Tibial nerve (tissue), 4 donors: ENCODE measurements around the gene PATL2. TPM values are rescaled to one million over a fixed set of nuclear protein-coding genes. Genes with fewer than 3 reads are reported as not detected.
"Not testable (repeated sequence)": the region's sequence is repeated elsewhere in the genome, so short reads cannot be mapped to it uniquely, and the experiment has no call there.

Experiments used
- DNase-seq, 2 donors: peaks; one replicate each; pipeline ENCODE4 v3.0.0-alpha.2; 2019; ENCODE audit warnings: low spot score in 2 of 2
- H3K27ac ChIP-seq, 4 donors: fragments of 200-600 bp; sonication (generic) in 3 of 4; one replicate each; pipeline ENCODE4 v1.5.1; 2017 to 2019; ENCODE audit warnings: mild to moderate bottlenecking in 1 of 4
- H3K27me3 ChIP-seq, 2 donors: fragments of 200-600 bp; sonication (generic) in 1 of 2; one replicate each; pipeline versions ENCODE4 v1.5.1 to v1.6.0; 2017 to 2019
- H3K36me3 ChIP-seq, 3 donors: fragments of 200-600 bp; sonication (generic); one replicate each; pipeline ENCODE4 v1.5.1; 2018 to 2019
- H3K4me1 ChIP-seq, 4 donors: fragments of 200-600 bp; sonication (generic) in 3 of 4; one replicate each; pipeline ENCODE4 v1.5.1; 2017 to 2019
- H3K4me3 ChIP-seq, 4 donors: fragments of 200-600 bp; sonication (generic) in 3 of 4; one replicate each; pipeline ENCODE4 v1.5.1; 2017 to 2019; ENCODE audit warnings: mild to moderate bottlenecking in 1 of 4, moderate library complexity in 1 of 4
- H3K9me3 ChIP-seq, 4 donors: fragments of 200-600 bp; sonication (generic) in 3 of 4; one replicate each; pipeline ENCODE4 v1.5.1; 2017 to 2019
- EP300 ChIP-seq, 2 donors: sonication (generic); formaldehyde crosslinking; IDR thresholded peaks; one replicate each; pipeline ENCODE4 v1.6.1; 2017; ENCODE audit warnings: antibody characterized with exemption in 2 of 2, mild to moderate bottlenecking in 1 of 2
- POLR2A ChIP-seq, 2 donors: fragments of 450-650 bp; IDR thresholded peaks; one replicate each; pipeline ENCODE4 v1.6.1; 2017; ENCODE audit warnings: antibody characterized with exemption in 2 of 2, mild to moderate bottlenecking in 2 of 2, moderate library complexity in 2 of 2
- WGBS, 2 donors: methylation state at CpG; one replicate each; pipeline ENCODE4 v1.1.5; 2018; 5-methylcytosine and 5-hydroxymethylcytosine counted together
- total RNA-seq, 4 donors: library from RNA; depleted of rRNA; stranded (reverse); fragments of >200 nt; gene quantifications; one replicate each; pipeline ENCODE4 v1.1.0, GENCODE V29; 2016
- TF ChIP-seq, protein P1 (sequence below), 5 experiments: fragments of 200-600 bp in 3 of 5; fragments of 450-650 bp in 2 of 5; sonication (generic) in 3 of 5; IDR thresholded peaks; one replicate each; pipeline ENCODE4 v1.5.1; 2016 to 2019; ENCODE audit warnings: antibody characterized with exemption in 5 of 5, mild to moderate bottlenecking in 3 of 5, moderate library complexity in 2 of 5

Gene PATL2
- total RNA-seq, 4 donors from 2014 or later, result 0.30 to 0.98 (median 0.86) TPM

DNA sequence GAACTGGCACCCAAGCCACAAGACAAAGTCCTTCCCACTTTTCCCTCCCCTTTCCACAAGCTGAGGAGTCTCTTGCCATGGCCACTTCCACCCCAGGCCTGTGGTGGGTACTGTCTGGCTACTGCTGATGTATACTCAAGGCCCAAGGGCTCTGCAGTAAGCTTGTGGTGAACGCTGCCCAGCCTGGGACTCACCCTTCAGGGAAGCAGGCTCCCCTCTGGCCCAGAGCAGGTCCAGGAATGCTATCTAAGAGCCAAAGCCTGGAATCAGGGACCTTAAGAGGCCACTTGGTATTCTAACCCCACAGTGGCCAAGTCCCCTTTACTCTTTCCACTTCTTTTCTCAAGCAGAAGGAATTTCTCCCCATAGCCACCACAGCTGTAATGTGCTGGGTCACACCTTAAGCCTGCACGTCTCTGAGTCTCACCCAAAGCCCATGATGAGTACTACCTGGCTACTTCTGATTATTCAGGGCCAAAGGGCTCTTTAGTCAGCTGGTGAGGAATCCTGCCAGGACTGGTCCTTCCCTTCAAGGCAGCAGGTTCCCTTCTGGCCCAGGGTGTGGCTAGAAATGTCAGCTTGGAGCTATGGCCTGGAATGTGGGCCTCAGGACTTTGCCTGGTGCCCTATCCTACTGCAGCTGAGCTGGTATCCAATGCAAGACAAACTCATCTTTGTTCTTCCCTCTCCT is 4.0 kb downstream of the PATL2 start:
- TF ChIP-seq POLR2A (IDR thresholded peaks at IDR 0.05), result no peak
- TF ChIP-seq, protein P1, sequence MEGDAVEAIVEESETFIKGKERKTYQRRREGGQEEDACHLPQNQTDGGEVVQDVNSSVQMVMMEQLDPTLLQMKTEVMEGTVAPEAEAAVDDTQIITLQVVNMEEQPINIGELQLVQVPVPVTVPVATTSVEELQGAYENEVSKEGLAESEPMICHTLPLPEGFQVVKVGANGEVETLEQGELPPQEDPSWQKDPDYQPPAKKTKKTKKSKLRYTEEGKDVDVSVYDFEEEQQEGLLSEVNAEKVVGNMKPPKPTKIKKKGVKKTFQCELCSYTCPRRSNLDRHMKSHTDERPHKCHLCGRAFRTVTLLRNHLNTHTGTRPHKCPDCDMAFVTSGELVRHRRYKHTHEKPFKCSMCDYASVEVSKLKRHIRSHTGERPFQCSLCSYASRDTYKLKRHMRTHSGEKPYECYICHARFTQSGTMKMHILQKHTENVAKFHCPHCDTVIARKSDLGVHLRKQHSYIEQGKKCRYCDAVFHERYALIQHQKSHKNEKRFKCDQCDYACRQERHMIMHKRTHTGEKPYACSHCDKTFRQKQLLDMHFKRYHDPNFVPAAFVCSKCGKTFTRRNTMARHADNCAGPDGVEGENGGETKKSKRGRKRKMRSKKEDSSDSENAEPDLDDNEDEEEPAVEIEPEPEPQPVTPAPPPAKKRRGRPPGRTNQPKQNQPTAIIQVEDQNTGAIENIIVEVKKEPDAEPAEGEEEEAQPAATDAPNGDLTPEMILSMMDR (IDR thresholded peaks at IDR 0.05), result no peak
- TF ChIP-seq EP300 (IDR thresholded peaks at IDR 0.05), result no peak
- Histone ChIP-seq H3K4me1 (peaks cover 0 to 12% (median 8%) of the 10 kb centered on the region in 4 donors), H3K36me3 (no peaks in the 10 kb centered on the region), H3K27me3 (no peaks in the 10 kb centered on the region), H3K9me3 (peaks cover 0 to 9% (median 0%) of the 10 kb centered on the region in 4 donors), H3K4me3 (no peak overlapping the region), H3K27ac (peak overlapping the region in 1 of 4 donors; percentile 27)
- no peak for DNase-seq
- 78 to 95% methylated on average over 2 of the region's 2 CpGs for WGBS, 2 donors

DNA sequence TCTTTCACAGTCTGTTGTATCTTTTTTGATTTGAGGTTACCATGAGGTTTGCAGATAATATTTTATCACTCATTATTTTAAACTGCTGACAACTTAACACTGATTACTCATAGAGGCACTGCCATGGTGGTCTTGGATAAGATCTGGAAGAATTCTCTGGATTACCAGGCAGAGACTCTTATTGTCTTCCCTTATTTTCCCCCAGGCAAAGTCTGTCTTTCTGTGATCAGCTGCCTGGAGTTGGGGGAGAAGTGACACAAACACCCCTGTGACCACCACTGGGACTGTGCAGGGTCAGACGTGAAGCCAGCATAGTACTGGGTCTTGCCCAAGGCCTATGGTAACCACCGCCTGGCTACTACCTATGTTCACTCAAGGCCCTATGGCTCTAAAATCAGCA is 4.7 kb downstream of the PATL2 start:
- Histone ChIP-seq H3K27ac (peak overlapping the region in 1 of 4 donors; percentile 27), H3K27me3 (no peaks in the 10 kb centered on the region), H3K9me3 (peaks cover 0 to 15% (median 0%) of the 10 kb centered on the region in 4 donors), H3K4me1 (peaks cover 0 to 12% (median 8%) of the 10 kb centered on the region in 4 donors), H3K4me3 (no peak overlapping the region), H3K36me3 (no peaks in the 10 kb centered on the region)
- no peak for DNase-seq
- WGBS, 2 donors, result 89 to 90% methylated on average over 2 of the region's 2 CpGs
- TF ChIP-seq EP300 (IDR thresholded peaks at IDR 0.05) (no peak), POLR2A (IDR thresholded peaks at IDR 0.05) (no peak)
- TF ChIP-seq, protein P1 (IDR thresholded peaks at IDR 0.05), result no peak

DNA sequence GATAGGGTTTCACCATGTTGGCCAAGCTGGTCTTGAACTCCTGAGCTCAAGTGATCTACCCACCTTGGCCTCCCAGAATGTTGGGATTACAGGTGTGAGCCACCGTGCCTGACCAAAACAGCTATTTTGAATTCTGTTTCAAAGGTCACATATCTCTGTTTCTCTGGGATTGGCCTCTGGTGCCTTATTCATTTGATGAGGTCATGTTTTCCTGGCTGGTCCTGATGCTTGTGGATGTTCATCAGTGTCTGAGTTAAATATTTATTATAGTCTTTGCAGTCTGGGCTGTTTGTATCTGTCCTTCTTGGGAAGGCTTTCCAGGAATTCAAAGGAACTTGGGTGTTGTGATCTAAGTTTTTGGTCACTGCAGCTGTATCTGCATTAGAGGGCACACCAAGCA is 5.1 kb downstream of the PATL2 start:
- H3K4me1 ChIP-seq, result peaks cover 0 to 12% (median 8%) of the 10 kb centered on the region in 4 donors
- H3K27me3 ChIP-seq, result no peaks in the 10 kb centered on the region
- WGBS, 2 donors, result 79 to 93% methylated on average over 1 of the region's 1 CpG
- no peak for DNase-seq
- TF ChIP-seq POLR2A (IDR thresholded peaks at IDR 0.05), result no peak
- H3K36me3 ChIP-seq, result no peaks in the 10 kb centered on the region
- peaks cover 0 to 19% (median 0%) of the 10 kb centered on the region in 4 donors for H3K9me3 ChIP-seq
- H3K27ac ChIP-seq, result no peak overlapping the region
- no peak overlapping the region for H3K4me3 ChIP-seq

DNA sequence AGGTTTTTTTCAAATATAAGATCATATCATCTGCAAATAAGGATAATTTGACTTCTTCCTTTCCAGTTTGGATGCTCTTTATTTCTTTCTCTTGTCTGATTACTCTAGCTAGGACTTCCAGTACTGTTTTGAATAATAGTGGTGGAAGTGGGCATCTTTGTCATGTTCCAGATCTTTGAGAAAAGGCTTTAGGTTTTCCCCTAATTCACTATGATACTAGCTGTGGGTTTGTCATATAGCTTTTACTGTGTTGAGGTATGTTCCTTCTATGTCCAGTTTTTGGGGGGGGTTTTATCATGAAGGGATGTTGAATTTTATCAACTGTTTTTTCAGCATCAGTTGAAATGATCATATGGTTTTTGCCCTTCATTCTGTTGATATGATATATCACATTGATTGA is 10.4 kb downstream of the PATL2 start:
- H3K4me3 ChIP-seq, H3K27me3 ChIP-seq, H3K36me3 ChIP-seq, H3K27ac ChIP-seq, H3K4me1 ChIP-seq, DNase-seq: not testable (repeated sequence)
- H3K9me3 ChIP-seq, result peaks cover 0 to 32% (median 0%) of the 10 kb centered on the region in 4 donors

DNA sequence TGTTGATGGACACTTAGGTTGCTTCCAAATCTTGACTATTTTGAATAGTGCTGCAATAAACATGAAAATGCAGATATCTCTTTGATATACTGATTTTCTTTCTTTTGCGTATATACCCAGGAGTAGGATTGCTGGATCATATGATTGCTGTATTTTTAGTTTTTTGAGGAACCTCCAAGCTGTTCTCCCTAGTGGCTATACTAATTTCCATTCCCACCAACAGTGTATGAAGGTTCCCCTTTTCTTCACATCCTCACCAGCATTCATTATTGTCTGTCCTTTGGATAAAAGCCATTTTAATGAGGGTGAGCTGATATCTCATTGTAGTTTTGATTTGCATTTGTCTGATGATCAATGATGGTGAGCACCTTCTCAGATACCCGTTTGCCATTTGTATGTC is 12.5 kb downstream of the PATL2 start:
- Histone ChIP-seq H3K4me3 (no peak overlapping the region), H3K4me1 (no peaks in the 10 kb centered on the region), H3K9me3 (peaks cover 0 to 32% (median 0%) of the 10 kb centered on the region in 4 donors), H3K27ac (no peak overlapping the region), H3K36me3 (no peaks in the 10 kb centered on the region), H3K27me3 (no peaks in the 10 kb centered on the region)
- TF ChIP-seq POLR2A (IDR thresholded peaks at IDR 0.05) (no peak), EP300 (IDR thresholded peaks at IDR 0.05) (peak in 1 of 2 donors; percentile 14)
- TF ChIP-seq, protein P1 (IDR thresholded peaks at IDR 0.05), result no peak
- 84 to 87% methylated on average over 2 of the region's 2 CpGs for WGBS, 2 donors
- DNase-seq, result no peak

DNA sequence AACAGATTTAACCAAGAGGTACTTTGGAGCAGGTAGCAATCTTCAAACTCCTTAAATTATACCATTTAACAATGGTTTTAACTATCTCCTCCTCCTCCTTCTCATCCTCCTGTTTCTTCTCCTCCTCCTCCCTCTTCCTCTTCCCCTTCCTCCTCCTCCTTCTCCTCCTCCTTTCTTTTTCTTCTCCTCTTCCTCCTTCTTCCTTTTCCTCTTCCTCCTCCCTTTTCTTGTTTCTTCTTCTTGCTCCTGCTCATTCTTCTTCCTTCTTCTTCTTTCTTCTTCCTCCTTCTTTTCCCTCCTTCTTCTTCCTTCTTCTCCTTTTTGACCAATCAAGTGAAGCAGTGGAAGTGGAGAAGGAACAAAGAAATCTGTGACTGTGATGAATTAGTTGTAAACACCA is 14.1 kb downstream of the PATL2 start:
- Histone ChIP-seq H3K27me3 (no peaks in the 10 kb centered on the region), H3K27ac (no peak overlapping the region)
- TF ChIP-seq, protein P1 (IDR thresholded peaks at IDR 0.05), result no peak
- TF ChIP-seq POLR2A (IDR thresholded peaks at IDR 0.05), result no peak
- no peak for TF ChIP-seq EP300 (IDR thresholded peaks at IDR 0.05)

More for the DNA sequence above, 14.1 kb downstream of the PATL2 start:
- H3K4me1 ChIP-seq, result no peaks in the 10 kb centered on the region
- no peak overlapping the region for H3K4me3 ChIP-seq
- no peak for DNase-seq
- no peaks in the 10 kb centered on the region for H3K36me3 ChIP-seq
- H3K9me3 ChIP-seq, result peaks cover 0 to 23% (median 0%) of the 10 kb centered on the region in 4 donors
